ENCODE measurements around the gene DNAJC17. TPM values are rescaled to one million over a fixed set of nuclear protein-coding genes. Genes with fewer than 3 reads are reported as not detected.
A peak's percentile ranks its signal among the peaks of the same experiment; 100 is the strongest.

DNAJC17 gene
- total and polyA plus RNA-seq, 2 of the 13 experiments (the other 11 are each of a cell fraction or from before 2014, with no cell fraction given), result 22.2 to 26.5 TPM

DNA sequence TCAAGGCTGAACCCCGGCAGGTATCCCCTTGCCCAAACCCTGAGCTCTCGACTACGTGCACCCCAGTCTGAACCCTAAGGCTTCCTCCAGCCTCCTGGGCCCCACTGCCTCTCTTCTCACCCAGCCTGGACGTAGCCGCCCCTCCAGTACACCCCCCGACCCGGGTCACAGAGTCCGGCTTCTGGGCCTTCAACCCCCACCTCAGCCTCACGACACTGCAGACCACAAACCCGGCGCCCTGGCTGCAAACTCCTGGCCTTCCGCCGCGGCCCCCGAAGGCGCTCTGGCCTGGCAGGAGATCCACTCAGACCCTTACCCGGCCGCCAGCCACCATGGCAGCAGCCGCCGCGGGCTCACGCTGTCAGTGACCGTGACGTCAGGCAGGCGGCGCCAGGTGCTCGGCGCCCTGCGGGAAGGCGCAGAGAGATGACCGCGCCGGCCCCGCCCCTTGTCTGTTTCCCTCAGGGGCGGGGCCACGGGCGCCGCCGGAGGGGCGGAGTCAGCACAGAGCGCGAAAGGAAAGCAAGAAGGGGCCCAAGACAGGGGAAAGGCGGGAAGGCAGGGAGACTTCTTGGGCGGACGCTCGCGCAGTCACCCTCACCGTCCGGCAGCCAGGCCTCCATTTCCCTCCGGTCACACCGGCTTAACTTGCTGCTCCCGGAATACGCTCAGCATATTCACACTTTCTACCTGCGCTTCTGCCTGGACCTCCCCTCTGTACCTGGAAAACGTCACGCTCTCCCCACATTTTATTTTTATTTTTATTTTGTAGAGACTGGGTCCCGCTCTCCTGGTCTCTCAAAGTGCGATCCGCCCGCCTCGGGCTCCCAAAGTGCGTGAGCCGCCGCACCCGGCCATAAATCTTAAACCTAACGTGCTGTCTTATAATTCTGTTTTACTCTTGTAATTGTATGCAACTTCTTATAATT, 52.1 kb downstream of the DNAJC17 start, which contains the start of gene RMDN3 (continued):
- TF ChIP-seq, protein P1, sequence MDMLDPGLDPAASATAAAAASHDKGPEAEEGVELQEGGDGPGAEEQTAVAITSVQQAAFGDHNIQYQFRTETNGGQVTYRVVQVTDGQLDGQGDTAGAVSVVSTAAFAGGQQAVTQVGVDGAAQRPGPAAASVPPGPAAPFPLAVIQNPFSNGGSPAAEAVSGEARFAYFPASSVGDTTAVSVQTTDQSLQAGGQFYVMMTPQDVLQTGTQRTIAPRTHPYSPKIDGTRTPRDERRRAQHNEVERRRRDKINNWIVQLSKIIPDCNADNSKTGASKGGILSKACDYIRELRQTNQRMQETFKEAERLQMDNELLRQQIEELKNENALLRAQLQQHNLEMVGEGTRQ (IDR thresholded peaks at IDR 0.05; ENCODE audit: low read depth, low read length), result no peak
- TF ChIP-seq, protein P1 (CRISPR knock-in tag; IDR thresholded peaks at IDR 0.05; ENCODE audit: borderline replicate concordance), result no peak
- no peak for TF ChIP-seq ATM (IDR thresholded peaks at IDR 0.05; ENCODE audit: borderline replicate concordance)
- no peak for TF ChIP-seq ZFP90 (CRISPR knock-in tag; IDR thresholded peaks at IDR 0.05; ENCODE audit: borderline replicate concordance)
- TF ChIP-seq, protein P2, sequence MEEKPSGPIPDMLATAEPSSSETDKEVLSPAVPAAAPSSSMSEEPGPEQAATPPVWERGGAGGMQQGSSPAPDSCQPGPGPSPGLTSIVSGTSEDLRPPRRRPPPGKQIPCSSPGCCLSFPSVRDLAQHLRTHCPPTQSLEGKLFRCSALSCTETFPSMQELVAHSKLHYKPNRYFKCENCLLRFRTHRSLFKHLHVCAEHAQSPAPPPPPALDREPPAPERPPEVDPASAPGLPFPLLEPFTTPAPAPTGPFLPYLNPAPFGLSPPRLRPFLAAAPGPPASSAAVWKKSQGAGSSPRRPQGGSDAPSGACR (CRISPR knock-in tag; IDR thresholded peaks at IDR 0.05), result peak; percentile 12; the same call in 1 of the 2 replicates
- TF ChIP-seq ATF7 (IDR thresholded peaks at IDR 0.05), result peak; percentile 39; the same call in 1 of the 2 replicates
- peak; percentile 72; the same call in 1 of the 2 replicates for TF ChIP-seq ATF7 (CRISPR knock-in tag; IDR thresholded peaks at IDR 0.05)
- 0 out of 2 replicates have a peak, but pooled peaks have one; percentile 50 for TF ChIP-seq ZNF558 (CRISPR knock-in tag; IDR thresholded peaks at IDR 0.05; ENCODE audit: borderline replicate concordance)
- no peak; the same call in 1 of the 2 replicates for TF ChIP-seq NRL (CRISPR knock-in tag; IDR thresholded peaks at IDR 0.05; ENCODE audit: borderline replicate concordance)
- TF ChIP-seq, protein P3, sequence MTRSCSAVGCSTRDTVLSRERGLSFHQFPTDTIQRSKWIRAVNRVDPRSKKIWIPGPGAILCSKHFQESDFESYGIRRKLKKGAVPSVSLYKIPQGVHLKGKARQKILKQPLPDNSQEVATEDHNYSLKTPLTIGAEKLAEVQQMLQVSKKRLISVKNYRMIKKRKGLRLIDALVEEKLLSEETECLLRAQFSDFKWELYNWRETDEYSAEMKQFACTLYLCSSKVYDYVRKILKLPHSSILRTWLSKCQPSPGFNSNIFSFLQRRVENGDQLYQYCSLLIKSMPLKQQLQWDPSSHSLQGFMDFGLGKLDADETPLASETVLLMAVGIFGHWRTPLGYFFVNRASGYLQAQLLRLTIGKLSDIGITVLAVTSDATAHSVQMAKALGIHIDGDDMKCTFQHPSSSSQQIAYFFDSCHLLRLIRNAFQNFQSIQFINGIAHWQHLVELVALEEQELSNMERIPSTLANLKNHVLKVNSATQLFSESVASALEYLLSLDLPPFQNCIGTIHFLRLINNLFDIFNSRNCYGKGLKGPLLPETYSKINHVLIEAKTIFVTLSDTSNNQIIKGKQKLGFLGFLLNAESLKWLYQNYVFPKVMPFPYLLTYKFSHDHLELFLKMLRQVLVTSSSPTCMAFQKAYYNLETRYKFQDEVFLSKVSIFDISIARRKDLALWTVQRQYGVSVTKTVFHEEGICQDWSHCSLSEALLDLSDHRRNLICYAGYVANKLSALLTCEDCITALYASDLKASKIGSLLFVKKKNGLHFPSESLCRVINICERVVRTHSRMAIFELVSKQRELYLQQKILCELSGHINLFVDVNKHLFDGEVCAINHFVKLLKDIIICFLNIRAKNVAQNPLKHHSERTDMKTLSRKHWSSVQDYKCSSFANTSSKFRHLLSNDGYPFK (CRISPR knock-in tag; IDR thresholded peaks at IDR 0.05; ENCODE audit: borderline replicate concordance), result peak; percentile 46; the same call in 1 of the 2 replicates
- no peak for TF ChIP-seq ZBTB3 (CRISPR knock-in tag; IDR thresholded peaks at IDR 0.05; ENCODE audit: borderline replicate concordance, low read depth)
- TF ChIP-seq ZNF816 (CRISPR knock-in tag; IDR thresholded peaks at IDR 0.05; ENCODE audit: borderline replicate concordance), result peak; percentile 59
- TF ChIP-seq IKZF1 (IDR thresholded peaks at IDR 0.05), result no peak
- no peak for TF ChIP-seq EHMT2 (IDR thresholded peaks at IDR 0.05; ENCODE audit: borderline replicate concordance, low read depth, low read length)
- TF ChIP-seq KAT7 (CRISPR knock-in tag; IDR thresholded peaks at IDR 0.05; ENCODE audit: borderline replicate concordance), result no peak
- TF ChIP-seq NFKB2 (CRISPR knock-in tag; IDR thresholded peaks at IDR 0.05; ENCODE audit: borderline replicate concordance), result peak; percentile 1; the same call in 1 of the 2 replicates
- TF ChIP-seq ZKSCAN8 (CRISPR knock-in tag; IDR thresholded peaks at IDR 0.05; ENCODE audit: borderline replicate concordance), result no peak
- TF ChIP-seq ZC3H13 (CRISPR knock-in tag; IDR thresholded peaks at IDR 0.05), result peak; percentile 43; the same call in 1 of the 2 replicates
- no peak for TF ChIP-seq ZMYM2 (CRISPR knock-in tag; IDR thresholded peaks at IDR 0.05)
- TF ChIP-seq NONO (IDR thresholded peaks at IDR 0.05), result no peak
- TF ChIP-seq NONO (CRISPR knock-in tag; conservative IDR thresholded peaks at IDR 0.05), result peak; percentile 80; the same call in 1 of the 2 replicates
- no peak for TF ChIP-seq KDM3A (CRISPR knock-in tag; IDR thresholded peaks at IDR 0.05; ENCODE audit: low read depth)
- TF ChIP-seq, protein P4, sequence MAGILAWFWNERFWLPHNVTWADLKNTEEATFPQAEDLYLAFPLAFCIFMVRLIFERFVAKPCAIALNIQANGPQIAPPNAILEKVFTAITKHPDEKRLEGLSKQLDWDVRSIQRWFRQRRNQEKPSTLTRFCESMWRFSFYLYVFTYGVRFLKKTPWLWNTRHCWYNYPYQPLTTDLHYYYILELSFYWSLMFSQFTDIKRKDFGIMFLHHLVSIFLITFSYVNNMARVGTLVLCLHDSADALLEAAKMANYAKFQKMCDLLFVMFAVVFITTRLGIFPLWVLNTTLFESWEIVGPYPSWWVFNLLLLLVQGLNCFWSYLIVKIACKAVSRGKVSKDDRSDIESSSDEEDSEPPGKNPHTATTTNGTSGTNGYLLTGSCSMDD (CRISPR knock-in tag; IDR thresholded peaks at IDR 0.05), result no peak

Data from HepG2 (cell line).